Gastrocnemius medialis (tissue), 4 donors: ENCODE measurements around the gene HUWE1.
"Not testable (repeated sequence)": the region's sequence is repeated elsewhere in the genome, so short reads cannot be mapped to it uniquely, and the experiment has no call there.

Experiments used
- CTCF ChIP-seq, 5 experiments: fragments of 450-650 bp in 3 of 5; fragments of 200-600 bp in 2 of 5; sonication (generic) in 2 of 5; IDR thresholded peaks in 4 of 5; conservative IDR thresholded peaks in 1 of 5; 1 replicate in 4 of 5; 2 replicates in 1 of 5; pipeline ENCODE4 v1.5.1; 2016 to 2019; ENCODE audit warnings: antibody characterized with exemption in 5 of 5, mild to moderate bottlenecking in 3 of 5, moderate library complexity in 3 of 5
- POLR2A ChIP-seq, 2 donors: fragments of 450-650 bp; IDR thresholded peaks; one replicate each; pipeline ENCODE4 v1.6.1; 2017; ENCODE audit warnings: antibody characterized with exemption in 2 of 2, mild to moderate bottlenecking in 2 of 2, moderate library complexity in 2 of 2

- TF ChIP-seq CTCF (IDR thresholded peaks at IDR 0.05 in 4 of 5, conservative IDR thresholded peaks at IDR 0.05 in 1 of 5); POLR2A (IDR thresholded peaks at IDR 0.05): not testable (repeated sequence)
Measured at GRCh38 chrX:53721610-53722009, 35.1 kb upstream of the HUWE1 start.
